Stimulated activated naive B cell treated with anti-CD40 and anti-IgM and Interleukin-4, amounts not matched to agents 10 μg/mL and 1 μg/mL and 100 μg/mL, for 72 hours (primary cell): ENCODE measurements around the gene TENM4.
"Not testable (repeated sequence)": the region's sequence is repeated elsewhere in the genome, so short reads cannot be mapped to it uniquely, and the experiment has no call there.

ENCODE experiments used
- ATAC-seq, 2 donors: fragments of 150-1000 bp; cut with Tn5 transposase; replicated peaks; 2 replicates each; pipeline ENCODE4 v1.10.0; 2021; ENCODE audit warnings: moderate library complexity in 1 of 2
- DNase-seq: peaks from one replicate; pipeline ENCODE4 v3.0.0; 2021
- H3K27ac Mint-ChIP-seq: one replicate; pipeline ENCODE4 v1.8.0; 2022; ENCODE audit warnings: mild to moderate bottlenecking, mixed read lengths
- H3K27me3 Mint-ChIP-seq, 2 donors: one replicate each; pipeline ENCODE4 v1.8.0; 2022; ENCODE audit warnings: mixed read lengths in 2 of 2
- H3K36me3 Mint-ChIP-seq, 2 donors: one replicate each; pipeline ENCODE4 v1.8.0; 2022; ENCODE audit warnings: mixed read lengths in 2 of 2, mild to moderate bottlenecking in 1 of 2
- H3K4me1 Mint-ChIP-seq, 2 donors: one replicate each; pipeline ENCODE4 v1.8.0; 2022; ENCODE audit warnings: mixed read lengths in 2 of 2, mild to moderate bottlenecking in 1 of 2
- H3K4me3 Mint-ChIP-seq, 2 donors: one replicate each; pipeline ENCODE4 v1.8.0; 2022; ENCODE audit warnings: mild to moderate bottlenecking in 2 of 2, mixed read lengths in 2 of 2, moderate library complexity in 1 of 2
- H3K9me3 Mint-ChIP-seq, 2 donors: one replicate each; pipeline ENCODE4 v1.8.0; 2022; ENCODE audit warnings: mixed read lengths in 2 of 2, mild to moderate bottlenecking in 1 of 2

Gene TENM4

GRCh38 chr11:78832226-78832947, 608.4 kb downstream of the TENM4 start:
- H3K4me3 Mint-ChIP-seq = no peak overlapping the region
- H3K4me1 Mint-ChIP-seq = no peaks in the 10 kb centered on the region
- ATAC-seq (no peak), DNase-seq (no peak)
- no peaks in the 10 kb centered on the region for H3K36me3 Mint-ChIP-seq
- no peak overlapping the region for H3K27ac Mint-ChIP-seq
- H3K9me3 Mint-ChIP-seq = no peaks in the 10 kb centered on the region
- peaks cover 0 to 4% of the 10 kb centered on the region in 2 donors for H3K27me3 Mint-ChIP-seq

GRCh38 chr11:78831571-78831970, 609.3 kb downstream of the TENM4 start:
- no peaks in the 10 kb centered on the region for H3K36me3 Mint-ChIP-seq
- no peak overlapping the region for H3K4me3 Mint-ChIP-seq
- DNase-seq (no peak), ATAC-seq (no peak)
- no peaks in the 10 kb centered on the region for H3K9me3 Mint-ChIP-seq
- H3K27ac Mint-ChIP-seq = no peak overlapping the region
- peaks cover 0 to 4% of the 10 kb centered on the region in 2 donors for H3K27me3 Mint-ChIP-seq
- no peaks in the 10 kb centered on the region for H3K4me1 Mint-ChIP-seq

- no peak for ATAC-seq
- no peaks in the 10 kb centered on the region for H3K9me3 Mint-ChIP-seq
- H3K4me1 Mint-ChIP-seq = no peaks in the 10 kb centered on the region
- no peaks in the 10 kb centered on the region for H3K36me3 Mint-ChIP-seq
- H3K27ac Mint-ChIP-seq = no peak overlapping the region
- H3K27me3 Mint-ChIP-seq = peaks cover 0 to 4% of the 10 kb centered on the region in 2 donors
- DNase-seq = no peak
- H3K4me3 Mint-ChIP-seq = no peak overlapping the region
Observed at GRCh38 chr11:78830277-78830819, 610.5 kb downstream of the TENM4 start.

- H3K36me3 Mint-ChIP-seq = no peaks in the 10 kb centered on the region
- peaks cover 0 to 4% of the 10 kb centered on the region in 2 donors for H3K27me3 Mint-ChIP-seq
- no peaks in the 10 kb centered on the region for H3K4me1 Mint-ChIP-seq
- H3K9me3 Mint-ChIP-seq = no peaks in the 10 kb centered on the region
- ATAC-seq (no peak), DNase-seq (no peak)
- no peak overlapping the region for H3K4me3 Mint-ChIP-seq
- H3K27ac Mint-ChIP-seq = no peak overlapping the region
Observed at GRCh38 chr11:78829146-78829545, 611.7 kb downstream of the TENM4 start.

GRCh38 chr11:78828676-78829075, 612.2 kb downstream of the TENM4 start:
- Mint-ChIP-seq H3K9me3 (no peaks in the 10 kb centered on the region), H3K4me3 (no peak overlapping the region), H3K36me3 (no peaks in the 10 kb centered on the region), H3K27ac (no peak overlapping the region), H3K27me3 (peaks cover 0 to 4% of the 10 kb centered on the region in 2 donors), H3K4me1 (no peaks in the 10 kb centered on the region)
- ATAC-seq (no peak), DNase-seq (no peak)

- ATAC-seq, H3K4me1 Mint-ChIP-seq, H3K27me3 Mint-ChIP-seq, H3K4me3 Mint-ChIP-seq, H3K9me3 Mint-ChIP-seq, H3K36me3 Mint-ChIP-seq, H3K27ac Mint-ChIP-seq, DNase-seq: not testable (repeated sequence)
Observed at GRCh38 chr11:78827291-78827690, 613.5 kb downstream of the TENM4 start.

- H3K27ac Mint-ChIP-seq = no peak overlapping the region
- no peaks in the 10 kb centered on the region for H3K4me1 Mint-ChIP-seq
- H3K27me3 Mint-ChIP-seq = peaks cover 0 to 4% of the 10 kb centered on the region in 2 donors
- H3K9me3 Mint-ChIP-seq = no peaks in the 10 kb centered on the region
- DNase-seq = no peak
- no peaks in the 10 kb centered on the region for H3K36me3 Mint-ChIP-seq
- ATAC-seq = no peak
- H3K4me3 Mint-ChIP-seq = no peak overlapping the region
Observed at GRCh38 chr11:78825591-78826020, 615.2 kb downstream of the TENM4 start.

GRCh38 chr11:78823588-78823987, 617.2 kb downstream of the TENM4 start:
- H3K36me3 Mint-ChIP-seq = no peaks in the 10 kb centered on the region
- H3K4me3 Mint-ChIP-seq = no peak overlapping the region
- no peak for DNase-seq

GRCh38 chr11:78822931-78823423, 617.9 kb downstream of the TENM4 start:
- peaks cover 0 to 5% of the 10 kb centered on the region in 2 donors for H3K27me3 Mint-ChIP-seq
- H3K4me3 Mint-ChIP-seq = no peak overlapping the region
- H3K27ac Mint-ChIP-seq = no peak overlapping the region
- no peaks in the 10 kb centered on the region for H3K9me3 Mint-ChIP-seq
- no peaks in the 10 kb centered on the region for H3K36me3 Mint-ChIP-seq
- no peaks in the 10 kb centered on the region for H3K4me1 Mint-ChIP-seq
- DNase-seq (no peak), ATAC-seq (no peak)

More at GRCh38 chr11:78823588-78823987, 617.2 kb downstream of the TENM4 start:
- H3K27ac Mint-ChIP-seq = no peak overlapping the region
- H3K9me3 Mint-ChIP-seq = no peaks in the 10 kb centered on the region
- peaks cover 0 to 5% of the 10 kb centered on the region in 2 donors for H3K27me3 Mint-ChIP-seq
- H3K4me1 Mint-ChIP-seq = no peaks in the 10 kb centered on the region
- no peak for ATAC-seq

GRCh38 chr11:78821371-78822306, 619.2 kb downstream of the TENM4 start:
- DNase-seq = no peak
- Mint-ChIP-seq H3K27me3 (peaks cover 0 to 5% of the 10 kb centered on the region in 2 donors), H3K9me3 (no peaks in the 10 kb centered on the region), H3K36me3 (no peaks in the 10 kb centered on the region), H3K4me3 (no peak overlapping the region), H3K4me1 (no peaks in the 10 kb centered on the region), H3K27ac (no peak overlapping the region)
- no peak for ATAC-seq

- Mint-ChIP-seq H3K4me1 (no peaks in the 10 kb centered on the region), H3K9me3 (no peaks in the 10 kb centered on the region), H3K4me3 (no peak overlapping the region), H3K27ac (no peak overlapping the region), H3K27me3 (peaks cover 0 to 5% of the 10 kb centered on the region in 2 donors), H3K36me3 (no peaks in the 10 kb centered on the region)
- no peak for DNase-seq
- ATAC-seq = no peak
Observed at GRCh38 chr11:78820741-78821140, 620.1 kb downstream of the TENM4 start.

GRCh38 chr11:78818201-78818600, 622.6 kb downstream of the TENM4 start:
- H3K27me3 Mint-ChIP-seq = peaks cover 0 to 10% of the 10 kb centered on the region in 2 donors
- H3K36me3 Mint-ChIP-seq = no peaks in the 10 kb centered on the region
- no peaks in the 10 kb centered on the region for H3K9me3 Mint-ChIP-seq
- H3K4me3 Mint-ChIP-seq = no peak overlapping the region
- no peak overlapping the region for H3K27ac Mint-ChIP-seq
- H3K4me1 Mint-ChIP-seq = no peaks in the 10 kb centered on the region
- no peak for DNase-seq
- ATAC-seq = no peak

GRCh38 chr11:78815831-78816230, 625.0 kb downstream of the TENM4 start:
- H3K27ac Mint-ChIP-seq = no peak overlapping the region
- H3K4me1 Mint-ChIP-seq = no peaks in the 10 kb centered on the region
- no peak for DNase-seq

GRCh38 chr11:78812513-78813293, 628.1 kb downstream of the TENM4 start:
- peaks cover 3 to 12% of the 10 kb centered on the region in 2 donors for H3K27me3 Mint-ChIP-seq
- no peak overlapping the region for H3K4me3 Mint-ChIP-seq
- no peaks in the 10 kb centered on the region for H3K36me3 Mint-ChIP-seq
- ATAC-seq (peak in 1 of 2 donors; percentile 28), DNase-seq (no peak)
- H3K27ac Mint-ChIP-seq = no peak overlapping the region
- H3K9me3 Mint-ChIP-seq = no peaks in the 10 kb centered on the region
- no peaks in the 10 kb centered on the region for H3K4me1 Mint-ChIP-seq

More at GRCh38 chr11:78815831-78816230, 625.0 kb downstream of the TENM4 start:
- Mint-ChIP-seq H3K27me3 (peaks cover 0 to 16% of the 10 kb centered on the region in 2 donors), H3K36me3 (no peaks in the 10 kb centered on the region), H3K9me3 (no peaks in the 10 kb centered on the region), H3K4me3 (no peak overlapping the region)
- no peak for ATAC-seq
